HuH-7.5 (cell line): ENCODE data around the gene AGPAT1.
A peak's percentile ranks its signal among the peaks of the same experiment; 100 is the strongest.

Experiments
- DNase-seq: peaks from one replicate; pipeline ENCODE4 v3.0.0; 2011; ENCODE audit warnings: low spot score

Gene AGPAT1

GRCh38 chr6:32168807-32169591 is 6.9 kb downstream of the AGPAT1 start:
- no peak for DNase-seq

GRCh38 chr6:32168350-32168749 is 7.5 kb downstream of the AGPAT1 start:
- DNase-seq, result no peak

- DNase-seq, result no peak
Measured at GRCh38 chr6:32167761-32168262, 8.1 kb downstream of the AGPAT1 start.

DNA sequence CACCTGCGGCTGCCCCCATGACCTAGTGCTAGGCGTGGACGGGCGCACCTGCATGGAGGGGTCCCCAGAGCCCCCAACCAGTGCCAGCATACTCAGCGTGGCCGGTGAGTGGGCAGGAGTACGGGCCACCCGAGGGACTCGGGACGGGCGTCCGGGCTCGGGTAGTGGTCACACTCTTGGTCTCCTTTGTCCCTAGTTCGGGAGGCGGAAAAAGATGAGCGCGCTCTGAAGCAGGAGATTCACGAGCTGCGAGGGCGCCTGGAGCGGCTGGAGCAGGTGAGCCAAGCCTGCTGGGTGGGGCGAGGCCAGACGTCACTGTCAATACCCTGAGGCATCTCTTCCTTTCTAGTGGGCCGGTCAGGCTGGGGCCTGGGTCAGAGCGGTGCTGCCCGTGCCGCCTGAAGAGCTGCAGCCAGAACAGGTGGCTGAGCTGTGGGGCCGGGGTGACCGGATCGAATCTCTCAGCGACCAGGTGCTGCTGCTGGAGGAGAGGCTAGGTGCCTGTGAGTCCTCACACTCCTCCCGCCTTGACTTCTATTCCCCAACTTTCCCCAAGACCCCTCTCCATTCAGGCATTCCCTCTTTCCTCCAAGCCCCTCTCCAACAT is 8.6 kb downstream of the AGPAT1 start:
- no peak for DNase-seq

- DNase-seq, result no peak
Measured at GRCh38 chr6:32166411-32167061, 9.3 kb downstream of the AGPAT1 start.

DNA sequence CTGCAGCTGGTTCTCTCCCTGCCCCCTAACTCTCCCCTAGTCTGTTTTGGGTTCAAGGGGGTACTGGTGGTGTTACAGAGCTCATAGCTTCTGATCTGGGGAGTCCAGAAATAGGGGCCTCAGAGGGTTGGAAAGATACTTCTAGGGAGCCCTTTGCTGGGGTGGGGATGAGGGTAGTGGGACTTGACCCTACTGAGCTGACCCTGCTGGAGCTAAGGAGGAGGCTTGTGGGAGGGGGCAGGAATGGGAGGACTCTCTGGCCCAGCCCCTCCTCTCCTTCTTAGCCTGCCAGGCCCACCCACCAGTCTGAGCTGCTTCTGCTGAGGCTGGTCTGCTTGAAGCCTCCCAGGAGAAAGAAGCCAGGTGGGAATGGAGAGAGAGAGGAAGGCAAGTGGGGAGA is 11.6 kb downstream of the AGPAT1 start, which contains the start of gene EGFL8:
Gene EGFL8 (plus strand): TSS at position 301 of the 400 bp plus-strand sequence. CDS start 1,571 bp downstream, outside the sequence.
- DNase-seq, result no peak

GRCh38 chr6:32163559-32164258 is 12.2 kb downstream of the AGPAT1 start:
- no peak for DNase-seq

DNA sequence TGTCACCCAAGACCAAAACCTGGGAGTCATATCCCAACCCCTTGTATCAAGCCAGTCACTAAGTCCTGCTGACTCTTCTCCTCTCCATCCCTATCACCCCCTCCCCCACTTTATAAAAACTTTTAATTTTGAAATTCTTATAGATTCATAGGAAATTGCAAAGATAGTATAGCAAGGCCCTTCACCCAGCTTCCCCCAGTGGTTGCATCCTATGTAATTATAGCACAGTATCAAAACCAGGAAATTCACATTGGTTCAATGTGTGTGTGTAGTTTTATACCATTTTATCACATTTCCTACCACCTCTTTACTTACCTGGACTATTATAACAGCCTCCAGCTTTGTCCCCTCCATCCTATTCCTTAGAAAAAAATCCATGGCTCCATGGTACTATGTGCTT is 17.8 kb downstream of the AGPAT1 start:
- DNase-seq, result no peak

DNA sequence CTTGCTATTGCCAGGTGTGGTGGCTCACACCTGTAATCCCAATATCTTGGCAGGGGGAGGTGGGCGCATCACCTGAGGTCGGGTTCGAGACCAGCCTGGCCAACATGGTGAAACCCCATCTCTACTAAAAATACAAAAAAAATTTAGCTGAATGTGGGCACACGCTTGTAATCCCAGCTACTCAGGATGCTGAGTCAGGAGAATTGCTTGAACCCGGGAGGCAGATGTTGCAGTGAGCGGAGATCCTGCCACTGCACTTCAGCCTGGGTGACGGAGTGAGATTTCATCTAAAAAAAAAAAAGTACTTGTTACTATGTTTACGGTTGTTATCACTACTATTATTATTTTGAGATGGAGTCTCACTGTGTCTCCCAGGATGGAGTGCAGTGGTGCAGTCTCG is 19.0 kb downstream of the AGPAT1 start:
- no peak for DNase-seq

DNA sequence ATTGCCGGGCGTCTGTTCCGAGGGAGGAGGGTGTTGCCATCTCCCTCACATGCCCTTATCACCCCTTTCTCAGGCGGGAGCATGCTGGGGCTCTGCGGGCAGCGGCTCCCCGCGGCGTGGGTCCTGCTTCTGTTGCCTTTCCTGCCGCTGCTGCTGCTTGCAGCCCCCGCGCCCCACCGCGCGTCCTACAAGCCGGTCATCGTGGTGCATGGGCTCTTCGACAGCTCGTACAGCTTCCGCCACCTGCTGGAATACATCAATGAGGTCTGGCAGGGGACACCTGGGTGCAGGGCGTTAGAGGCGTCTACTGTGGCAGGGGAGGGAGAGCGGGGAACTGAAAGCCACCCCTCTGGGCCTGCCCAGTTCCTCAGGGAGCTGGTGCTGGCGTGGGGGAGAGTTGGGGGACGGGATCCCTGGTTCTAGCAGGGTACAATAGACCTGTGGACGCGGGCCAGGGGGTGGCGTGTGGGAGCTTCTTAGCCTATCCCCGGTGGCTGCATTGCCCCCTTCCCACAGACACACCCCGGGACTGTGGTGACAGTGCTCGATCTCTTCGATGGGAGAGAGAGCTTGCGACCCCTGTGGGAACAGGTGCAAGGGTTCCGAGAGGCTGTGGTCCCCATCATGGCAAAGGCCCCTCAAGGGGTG is 21.2 kb downstream of the AGPAT1 start:
- DNase-seq, result peak; percentile 72

GRCh38 chr6:32153564-32154513 is 22.0 kb downstream of the AGPAT1 start, which contains the start of gene PPT2:
PPT2 (plus strand) TSS chr6:32154141; CDS start chr6:32154595, 454 bp downstream.
- DNase-seq, result peak; percentile 76

DNA sequence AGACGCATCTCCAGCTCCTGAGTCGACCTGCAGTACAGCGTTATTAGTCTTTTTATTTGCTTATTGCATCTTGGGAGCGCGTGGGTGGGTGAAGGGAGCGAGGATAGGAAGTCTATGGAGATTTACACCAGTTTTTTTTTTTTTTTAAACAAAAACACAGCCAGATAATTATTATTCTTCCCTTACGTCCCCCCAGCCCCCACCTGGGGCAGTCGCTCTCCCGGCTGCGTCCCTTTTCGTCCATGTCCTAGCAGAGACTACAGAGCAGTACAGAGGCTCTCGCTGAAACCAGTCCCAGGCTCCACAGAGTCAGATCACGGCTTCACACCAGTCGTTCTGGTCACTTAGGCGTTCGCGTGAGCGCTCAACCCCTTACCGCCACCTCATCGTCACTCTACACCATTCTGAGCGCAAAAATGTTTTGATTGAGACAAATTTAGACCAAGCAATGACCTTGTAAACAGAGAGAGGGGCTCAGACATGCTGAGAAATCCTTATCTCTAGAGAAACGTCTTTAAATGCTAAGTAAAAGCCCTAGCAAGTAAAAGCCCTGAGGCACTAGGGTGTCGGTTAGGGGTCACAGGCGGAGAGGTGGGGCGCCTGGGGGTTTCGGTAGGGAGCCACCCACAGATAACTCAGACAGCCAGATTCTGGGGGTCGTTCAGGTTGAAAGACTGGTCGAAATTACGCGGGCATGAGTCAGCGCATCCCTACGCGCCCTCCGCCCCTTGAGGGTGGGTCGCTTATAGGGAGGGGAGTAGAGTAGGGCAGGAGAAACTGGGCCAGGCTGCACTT is 22.9 kb downstream of the AGPAT1 start:
- DNase-seq, result no peak

GRCh38 chr6:32151863-32152768 is 23.8 kb downstream of the AGPAT1 start, which contains the start of gene PRRT1:
PRRT1 (minus strand) TSS chr6:32151939; CDS start chr6:32151827, 112 bp downstream.
- no peak for DNase-seq

GRCh38 chr6:32151181-32151862 is 24.6 kb downstream of the AGPAT1 start:
- no peak for DNase-seq

DNA sequence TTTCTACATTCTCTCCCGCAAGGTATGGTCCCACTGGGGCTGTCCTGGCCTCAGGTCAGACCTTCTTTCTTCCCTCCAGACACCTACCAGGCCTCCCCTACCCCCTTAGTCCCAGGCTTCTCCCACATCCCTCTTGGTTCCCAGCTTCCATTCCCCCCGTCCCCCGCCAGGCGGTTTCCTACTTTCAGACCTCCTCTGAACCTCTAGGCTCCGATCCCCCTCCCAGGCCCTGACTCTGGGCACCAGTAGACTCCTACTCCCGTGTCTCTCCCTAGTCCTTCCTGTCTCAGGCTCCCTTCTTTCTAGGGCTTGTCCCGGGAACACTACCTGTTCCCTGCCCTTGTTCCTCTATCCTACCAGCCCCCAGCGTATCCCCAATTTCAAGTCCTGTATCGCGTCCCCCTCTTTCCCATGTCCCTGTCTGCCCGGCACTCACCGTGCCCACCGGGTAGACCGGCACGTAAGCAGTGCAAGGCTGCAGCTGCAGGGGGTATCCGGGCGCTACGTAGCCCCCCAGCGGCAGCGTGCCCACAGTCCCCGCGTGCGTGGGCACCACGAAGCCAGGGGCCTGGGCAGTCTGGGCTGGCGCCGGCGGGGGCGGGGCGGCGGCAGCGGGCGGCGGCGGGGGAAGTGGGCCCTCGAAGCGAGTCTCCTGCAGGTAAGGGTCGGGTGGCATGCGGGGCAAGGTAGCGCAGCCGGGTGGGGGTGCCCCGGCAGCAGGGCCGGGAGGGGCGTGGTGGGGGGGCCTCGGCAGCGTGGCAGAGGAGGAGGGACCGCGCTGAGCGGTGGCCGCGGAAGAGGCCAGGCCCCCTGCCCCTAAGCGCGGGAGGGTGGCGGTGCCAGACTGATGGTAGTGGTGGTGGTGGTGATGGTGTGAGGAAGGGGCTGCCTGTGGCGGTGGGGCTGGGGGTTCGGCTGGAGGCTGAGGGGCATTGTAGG is 25.7 kb downstream of the AGPAT1 start:
- no peak for DNase-seq

DNA sequence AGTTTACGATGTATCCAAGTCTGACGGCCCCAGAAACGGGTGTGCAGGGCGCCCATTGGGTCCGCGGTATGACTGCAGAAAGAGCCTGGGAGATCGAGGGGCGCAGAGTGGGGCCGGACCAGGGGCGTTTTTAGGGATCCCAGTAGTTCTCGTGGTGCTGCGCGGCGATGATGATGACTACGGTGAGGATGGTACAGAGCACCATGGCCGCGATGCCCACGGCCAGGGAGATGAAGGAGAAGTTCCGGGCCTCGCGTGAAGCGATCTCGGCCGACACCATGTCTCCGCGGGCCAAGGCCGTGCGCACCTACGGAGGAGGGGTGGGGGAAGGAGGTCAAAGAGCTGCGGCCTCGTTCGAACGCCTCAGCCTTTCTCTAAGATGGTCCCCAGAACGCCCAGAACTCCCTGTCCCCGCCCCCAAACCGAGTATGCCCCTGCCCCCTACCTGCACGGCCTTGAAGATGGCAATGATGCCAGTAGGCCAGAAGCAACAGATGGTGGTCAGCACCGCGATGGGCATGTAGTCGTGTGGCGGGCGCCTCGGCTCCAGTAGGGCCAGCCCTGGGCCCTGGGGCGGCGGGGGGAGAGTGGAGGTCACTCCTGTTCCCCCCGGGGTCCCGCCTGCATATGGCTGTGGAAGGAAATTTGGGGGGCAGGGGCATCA is 26.7 kb downstream of the AGPAT1 start:
- DNase-seq, result no peak
